HEK293T (cell line): ENCODE measurements around the gene FOXK2.

Experiments used
- CTCF ChIA-PET: fragments of 350-600 bp; formaldehyde crosslinking; extraction: SDS; loops from one replicate; lab custom pipeline; 2021; ENCODE audit warnings: antibody characterized with exemption, inconsistent platforms; lab: Yijun Ruan, JAX
- POLR2A ChIA-PET: fragments of 350-600 bp; formaldehyde crosslinking; extraction: SDS; loops from one replicate; lab custom pipeline; 2020; ENCODE audit warnings: antibody characterized with exemption, inconsistent platforms; lab: Yijun Ruan, JAX
- DNase-seq: peaks from one replicate; pipeline ENCODE4 v3.0.0; 2012; ENCODE audit warnings: mixed read lengths; ENCODE audit errors: extremely low spot score
- ARNT ChIP-seq: fragments of 450-650 bp; IDR thresholded peaks from 2 replicates; pipeline ENCODE4 v1.6.1; 2017; ENCODE audit warnings: mild to moderate bottlenecking
- BHLHE40 ChIP-seq: fragments of 450-650 bp; IDR thresholded peaks from 2 replicates; pipeline ENCODE4 v1.6.1; 2016; ENCODE audit warnings: mild to moderate bottlenecking, moderate library complexity, borderline replicate concordance
- CTBP1 ChIP-seq: fragments of 450-650 bp; IDR thresholded peaks from 2 replicates; pipeline ENCODE4 v1.6.1; 2016; ENCODE audit warnings: borderline replicate concordance
- ELF4 ChIP-seq: fragments of 450-650 bp; IDR thresholded peaks from 2 replicates; pipeline ENCODE4 v1.6.1; 2017; ENCODE audit warnings: antibody characterized with exemption
- FOXA1 ChIP-seq: fragments of 450-650 bp; IDR thresholded peaks from 2 replicates; pipeline ENCODE4 v1.6.1; 2016; ENCODE audit warnings: mild to moderate bottlenecking
- FOXK2 ChIP-seq: fragments of 450-650 bp; IDR thresholded peaks from 2 replicates; pipeline ENCODE4 v1.6.1; 2016; ENCODE audit warnings: mild to moderate bottlenecking
- FOXM1 ChIP-seq: fragments of 450-650 bp; IDR thresholded peaks from 2 replicates; pipeline ENCODE4 v1.6.1; 2017; ENCODE audit warnings: mild to moderate bottlenecking, borderline replicate concordance
- HDGF ChIP-seq: fragments of 450-650 bp; IDR thresholded peaks from 2 replicates; pipeline ENCODE4 v1.6.1; 2017; ENCODE audit warnings: antibody characterized with exemption, borderline replicate concordance
- L3MBTL2 ChIP-seq: fragments of 450-650 bp; conservative IDR thresholded peaks from 2 replicates; pipeline ENCODE4 v1.6.1; 2016; ENCODE audit warnings: mild to moderate bottlenecking
- LEF1 ChIP-seq: fragments of 450-650 bp; IDR thresholded peaks from 2 replicates; pipeline ENCODE4 v1.6.1; 2017; ENCODE audit warnings: mild to moderate bottlenecking, borderline replicate concordance
- NFRKB ChIP-seq: fragments of 450-650 bp; IDR thresholded peaks from 2 replicates; pipeline ENCODE4 v1.6.1; 2016; ENCODE audit warnings: mild to moderate bottlenecking, moderate library complexity
- SP1 ChIP-seq: fragments of 450-650 bp; IDR thresholded peaks from 2 replicates; pipeline ENCODE4 v1.6.1; 2017
- SUZ12 ChIP-seq: fragments of 450-650 bp; IDR thresholded peaks from 2 replicates; pipeline ENCODE4 v1.6.1; 2016; ENCODE audit warnings: mild to moderate bottlenecking
- TARDBP ChIP-seq: fragments of 450-650 bp; IDR thresholded peaks from 2 replicates; pipeline ENCODE4 v1.6.1; 2016
- ZNF384 ChIP-seq: fragments of 450-650 bp; IDR thresholded peaks from 2 replicates; pipeline ENCODE4 v1.6.1; 2016
- TF ChIP-seq, protein P1 (sequence below): fragments of 450-650 bp; IDR thresholded peaks from 2 replicates; pipeline ENCODE4 v1.6.1; 2016

Gene FOXK2

DNA sequence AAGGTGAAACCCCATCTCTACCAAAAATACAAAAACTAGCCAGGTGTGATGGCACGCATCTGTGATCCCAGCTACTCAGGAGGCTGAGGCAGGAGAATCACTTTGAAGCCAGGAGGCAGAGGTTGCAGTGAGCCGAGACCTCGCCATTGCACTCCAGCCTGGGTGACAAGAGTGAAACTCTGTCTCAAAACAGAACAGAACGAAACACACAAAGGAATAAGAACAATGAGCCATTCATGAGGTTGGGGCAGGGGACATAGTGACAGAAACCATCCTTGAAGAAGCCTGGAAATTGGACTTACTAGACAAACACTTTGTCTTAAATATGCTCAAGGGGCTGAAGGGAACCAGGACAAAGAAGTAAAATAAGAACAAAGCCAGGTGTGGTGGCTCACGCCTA lies 89.3 kb downstream of the FOXK2 start:
- no peak for DNase-seq
- ChIA-PET CTCF (no interaction called here), POLR2A (no interaction called here)
- TF ChIP-seq LEF1 = no peak
- TF ChIP-seq FOXK2 = no peak
- no peak for TF ChIP-seq ZNF384
- no peak for TF ChIP-seq L3MBTL2
- no peak for TF ChIP-seq BHLHE40
- TF ChIP-seq FOXA1 = no peak
- no peak for TF ChIP-seq SUZ12
- TF ChIP-seq TARDBP = no peak
- no peak for TF ChIP-seq ELF4
- no peak for TF ChIP-seq CTBP1
- TF ChIP-seq HDGF = no peak
- TF ChIP-seq NFRKB = no peak
- TF ChIP-seq, protein P1, sequence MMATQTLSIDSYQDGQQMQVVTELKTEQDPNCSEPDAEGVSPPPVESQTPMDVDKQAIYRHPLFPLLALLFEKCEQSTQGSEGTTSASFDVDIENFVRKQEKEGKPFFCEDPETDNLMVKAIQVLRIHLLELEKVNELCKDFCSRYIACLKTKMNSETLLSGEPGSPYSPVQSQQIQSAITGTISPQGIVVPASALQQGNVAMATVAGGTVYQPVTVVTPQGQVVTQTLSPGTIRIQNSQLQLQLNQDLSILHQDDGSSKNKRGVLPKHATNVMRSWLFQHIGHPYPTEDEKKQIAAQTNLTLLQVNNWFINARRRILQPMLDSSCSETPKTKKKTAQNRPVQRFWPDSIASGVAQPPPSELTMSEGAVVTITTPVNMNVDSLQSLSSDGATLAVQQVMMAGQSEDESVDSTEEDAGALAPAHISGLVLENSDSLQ = no peak
- TF ChIP-seq SP1 = no peak
- no peak for TF ChIP-seq FOXM1
- TF ChIP-seq ARNT = no peak

DNA sequence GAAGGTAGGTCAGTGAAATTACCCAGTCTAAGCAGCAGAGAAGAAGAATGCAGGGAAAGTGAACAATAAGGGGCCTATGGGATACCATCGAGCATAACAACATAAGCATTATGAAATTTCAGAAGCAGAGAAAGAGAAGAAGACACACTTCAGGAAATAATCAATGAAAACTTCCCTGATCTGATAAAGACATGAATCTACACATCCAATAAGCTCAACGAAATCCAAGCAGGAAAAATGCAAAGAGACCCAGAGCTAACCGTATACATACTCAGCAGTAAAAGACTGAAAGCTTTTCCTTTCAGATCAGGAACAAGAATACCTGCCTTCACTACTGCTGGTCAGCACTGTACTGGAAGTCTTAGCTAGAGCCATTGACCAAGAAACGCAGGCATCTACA lies 90.1 kb downstream of the FOXK2 start:
- POLR2A ChIA-PET = no interaction called here
- TF ChIP-seq SP1 (no peak), TARDBP (no peak), FOXM1 (no peak), SUZ12 (no peak), CTBP1 (no peak), ZNF384 (no peak), BHLHE40 (no peak), NFRKB (no peak), FOXK2 (no peak), FOXA1 (no peak)
- DNase-seq = no peak
- CTCF ChIA-PET = no interaction called here

DNA sequence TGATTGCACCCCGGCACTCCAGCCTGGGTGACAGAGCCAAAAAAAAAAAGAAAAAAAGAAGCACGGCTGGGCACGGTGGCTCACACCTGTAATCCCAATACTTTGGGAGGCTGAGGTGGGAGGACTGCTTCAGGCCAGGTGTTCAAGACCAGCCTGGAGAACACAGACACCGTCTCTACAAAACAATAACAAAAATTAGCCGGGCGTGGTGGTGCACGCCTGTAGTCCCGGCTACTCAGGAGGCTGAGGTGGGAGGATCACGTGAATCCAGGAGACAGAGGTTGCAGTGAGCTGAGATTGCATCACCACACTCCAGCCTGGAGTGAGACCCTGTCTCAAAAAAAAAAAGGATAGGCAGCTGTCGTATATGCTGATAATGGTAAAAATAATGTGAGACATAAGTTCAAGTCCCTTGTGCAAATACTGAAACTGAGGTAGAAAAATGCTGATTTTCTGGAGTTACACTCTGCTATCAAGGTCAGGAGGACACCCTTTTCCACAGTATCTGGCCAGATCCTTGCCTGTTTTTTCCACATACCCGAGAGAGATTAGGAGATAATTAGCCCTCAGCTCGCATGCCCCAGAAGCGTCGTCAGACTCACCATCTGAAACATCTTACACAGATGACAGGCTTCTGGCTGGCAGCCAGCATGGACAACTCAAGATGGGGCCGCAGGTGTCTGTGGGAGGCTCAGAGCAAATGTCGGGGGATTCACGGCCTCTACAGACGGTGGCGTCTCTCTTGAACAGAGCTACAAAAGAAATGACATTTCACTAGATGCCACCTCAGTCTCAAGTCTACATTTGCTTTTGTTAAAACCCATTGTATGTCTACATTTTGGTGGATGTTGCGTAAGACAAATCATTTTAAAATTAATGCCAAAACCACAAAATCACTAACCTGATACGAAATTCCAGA lies 91.9 kb downstream of the FOXK2 start:
- POLR2A ChIA-PET = no interaction called here
- TF ChIP-seq ZNF384 (no peak), HDGF (no peak), L3MBTL2 (no peak), FOXK2 (no peak), BHLHE40 (no peak), SUZ12 (no peak), FOXM1 (no peak), TARDBP (no peak), ARNT (no peak), ELF4 (no peak), FOXA1 (no peak), LEF1 (no peak), CTBP1 (no peak)
- TF ChIP-seq, protein P1 = no peak
- DNase-seq = no peak
- CTCF ChIA-PET = no interaction called here

DNA sequence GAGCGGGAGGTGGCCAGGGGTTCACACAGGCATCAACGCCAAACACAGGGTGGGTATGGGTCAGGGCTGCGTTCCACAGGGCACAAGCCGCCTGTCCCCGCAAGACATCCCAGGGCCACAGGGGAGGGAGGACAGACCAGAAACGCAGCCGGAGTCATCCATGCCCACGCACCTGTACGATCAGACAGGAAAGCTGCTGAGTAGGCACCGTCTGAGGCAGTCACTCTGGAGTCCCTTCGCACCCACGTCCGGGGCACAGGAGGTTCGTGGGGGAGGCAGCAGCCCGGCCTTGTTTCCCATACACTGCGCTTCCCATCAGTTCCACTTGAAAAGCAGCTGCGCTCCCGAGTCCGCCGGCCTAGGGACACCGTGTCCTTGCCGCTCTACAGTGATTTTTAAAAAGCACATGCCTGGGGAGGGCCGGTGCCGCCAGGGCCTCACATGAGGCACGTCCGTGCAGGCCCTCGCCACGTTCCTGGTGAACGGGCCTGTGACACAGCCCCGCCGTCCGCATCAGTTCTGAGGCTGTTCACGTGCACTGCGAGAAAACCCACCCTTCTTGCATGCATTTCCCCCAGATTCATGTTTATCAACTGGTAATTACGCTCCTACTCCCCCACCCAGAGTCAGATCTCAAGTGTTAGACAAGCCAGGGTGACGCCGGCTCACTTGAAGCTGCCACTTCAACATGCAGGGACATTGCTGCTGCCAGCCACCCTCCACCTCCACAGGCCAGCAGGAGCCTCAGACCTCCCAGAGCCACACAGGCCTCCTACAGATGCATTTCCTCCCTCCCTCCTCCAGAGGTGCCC lies 94.0 kb downstream of the FOXK2 start:
- ChIA-PET CTCF (no interaction called here), POLR2A (no interaction called here)
- no peak for TF ChIP-seq FOXK2
- no peak for TF ChIP-seq BHLHE40
- no peak for TF ChIP-seq NFRKB
- TF ChIP-seq CTBP1 = no peak
- no peak for TF ChIP-seq SUZ12
- no peak for TF ChIP-seq HDGF
- TF ChIP-seq FOXA1 = no peak
- DNase-seq = no peak

DNA sequence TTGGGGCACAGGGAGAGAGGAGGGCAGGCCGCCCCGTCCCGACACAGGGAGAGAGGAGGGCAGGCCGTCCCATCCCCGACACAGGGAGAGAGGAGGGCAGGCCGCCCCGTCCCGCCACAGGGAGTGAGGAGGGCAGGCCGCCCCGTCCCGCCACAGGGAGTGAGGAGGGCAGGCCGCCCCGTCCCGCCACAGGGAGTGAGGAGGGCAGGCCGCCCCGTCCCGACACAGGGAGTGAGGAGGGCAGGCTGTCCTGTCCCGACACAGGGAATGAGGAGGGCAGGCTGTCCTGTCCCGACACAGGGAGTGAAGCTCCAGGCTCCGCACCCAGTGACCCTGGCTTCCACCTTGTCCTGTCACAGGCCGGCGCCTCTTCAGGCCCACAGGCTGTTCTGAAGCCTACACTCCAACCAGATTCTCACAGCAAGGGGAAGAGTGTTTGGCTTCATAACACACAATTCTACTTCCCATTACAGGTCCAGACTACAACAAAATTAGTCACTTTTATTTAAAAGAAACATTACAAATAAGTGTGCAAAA lies 94.6 kb downstream of the FOXK2 start:
- DNase-seq = no peak
- TF ChIP-seq SP1 (no peak), NFRKB (no peak), L3MBTL2 (no peak), ZNF384 (no peak)
- TF ChIP-seq, protein P1 = no peak
- POLR2A ChIA-PET = no interaction called here
- CTCF ChIA-PET = no interaction called here
